HG03039 (cell line): Measurements from ENCODE around the gene HDAC4.
"Not testable (repeated sequence)": the region's sequence is repeated elsewhere in the genome, so short reads cannot be mapped to it uniquely, and the experiment has no call there.

ENCODE experiments used
- ATAC-seq: cut with Tn5 transposase; IDR thresholded peaks from one replicate; pipeline ENCODE4 v1.9.1; 2021; ENCODE audit warnings: mild to moderate bottlenecking, moderate library complexity; ENCODE audit not compliant: unreplicated experiment

Gene HDAC4

DNA sequence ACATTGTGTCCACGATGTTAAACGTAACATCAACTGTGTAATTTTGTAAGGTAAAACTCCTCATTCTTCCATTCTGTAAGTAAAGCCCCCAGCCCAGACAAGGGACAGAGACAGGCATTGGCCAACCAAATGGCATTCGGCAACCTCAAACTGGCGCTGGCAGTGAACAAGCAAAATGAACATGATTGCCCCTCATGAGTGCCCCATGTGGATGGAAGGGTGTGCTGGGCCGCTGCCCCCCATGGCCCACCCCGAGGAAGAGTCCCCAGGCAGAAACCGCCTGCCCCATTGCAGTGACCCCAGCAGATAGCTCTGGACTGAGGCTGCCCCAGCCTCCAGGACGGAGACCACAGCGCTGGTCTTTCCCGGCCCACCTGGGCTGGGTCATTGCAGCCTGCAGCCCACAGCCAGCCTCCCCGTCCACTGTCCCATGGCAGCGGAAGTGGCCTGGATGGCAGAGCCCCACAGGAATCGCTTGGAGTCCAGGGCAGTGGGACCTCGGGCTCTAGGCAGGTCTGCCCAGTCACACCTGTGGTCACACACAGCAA, 220.2 kb downstream of the HDAC4 start:
- ATAC-seq: no peak

DNA sequence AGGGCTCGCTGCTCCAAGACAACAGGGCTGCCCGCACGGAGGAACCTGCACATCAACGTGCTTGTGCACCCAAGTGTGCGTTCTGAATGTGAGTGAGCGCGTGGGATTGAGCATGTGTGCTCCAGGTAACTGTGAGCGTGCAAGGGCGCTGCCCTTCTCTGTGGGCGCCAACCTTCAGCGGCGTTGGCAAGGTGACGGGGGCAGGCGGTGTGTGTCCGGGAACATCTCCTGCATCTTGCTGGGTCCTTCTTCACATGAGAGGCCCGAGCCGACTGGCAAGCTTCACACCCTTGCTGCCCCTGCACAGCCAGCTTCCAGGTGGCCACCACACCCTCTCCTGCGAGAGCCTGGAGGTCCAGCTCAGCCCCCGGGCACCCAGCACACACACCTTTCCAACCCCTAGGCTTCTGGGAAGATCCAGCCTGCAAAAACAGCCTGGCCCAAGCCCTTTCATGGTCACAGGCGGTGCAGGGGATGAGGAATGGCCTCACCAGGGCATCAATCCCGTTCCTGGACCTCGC, 220.9 kb downstream of the HDAC4 start:
- ATAC-seq: no peak

DNA sequence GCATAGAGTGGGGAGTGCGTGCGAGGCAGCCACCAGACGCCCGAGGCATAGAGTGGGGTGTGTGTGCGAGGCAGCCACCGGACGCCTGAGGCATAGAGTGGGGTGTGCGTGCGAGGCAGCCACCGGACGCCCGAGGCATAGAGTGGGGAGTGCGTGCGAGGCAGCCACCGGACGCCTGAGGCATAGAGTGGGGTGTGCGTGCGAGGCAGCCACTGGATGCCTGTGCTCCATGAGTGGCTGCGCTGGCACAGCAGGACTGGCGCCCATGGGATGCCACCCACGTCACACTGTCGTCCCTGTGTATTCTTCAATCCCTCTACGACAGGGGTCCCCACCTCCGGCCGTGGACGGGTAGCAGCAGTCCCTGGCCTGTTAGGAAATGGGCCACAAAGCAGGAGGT, 221.9 kb downstream of the HDAC4 start:
- ATAC-seq: no peak

DNA sequence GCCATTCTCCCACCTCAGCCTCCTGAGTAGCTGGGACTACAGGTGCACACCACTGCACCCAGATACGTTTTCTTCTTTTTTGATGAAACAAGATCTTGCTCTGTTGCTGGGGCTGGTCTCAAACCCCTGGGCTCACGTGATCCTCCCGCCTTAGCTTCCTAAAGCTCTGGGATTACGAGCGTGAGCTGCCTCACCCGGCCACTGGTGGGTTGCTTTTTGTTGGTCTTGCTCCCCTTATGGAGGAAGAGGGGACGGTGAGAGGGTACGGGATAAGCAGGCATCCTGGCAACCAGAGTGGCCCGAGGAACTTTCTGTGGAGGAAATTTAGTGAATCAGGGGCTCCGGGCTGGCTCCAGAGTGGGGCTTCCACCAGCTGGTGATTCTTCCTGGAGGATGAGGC, 222.3 kb downstream of the HDAC4 start:
- no peak for ATAC-seq

DNA sequence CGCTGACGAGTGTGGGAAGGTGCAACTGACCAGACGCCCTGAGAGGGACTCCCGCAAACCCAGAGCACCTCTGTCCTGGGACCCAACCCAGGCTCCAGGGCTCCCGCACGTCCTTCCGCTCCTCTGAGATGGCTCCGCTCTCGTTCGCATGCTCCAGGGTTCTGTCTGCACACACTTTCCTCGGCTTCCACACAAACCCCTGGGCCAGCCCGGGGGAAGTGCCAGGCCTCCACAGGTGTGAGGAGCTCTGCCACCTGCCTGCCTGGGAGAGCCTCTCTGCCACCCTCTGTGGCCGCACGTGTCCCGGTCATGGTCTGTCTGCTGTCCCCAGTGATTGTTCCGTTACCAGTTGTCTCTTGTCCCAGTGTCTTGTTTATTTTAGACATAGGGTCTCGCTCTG, 222.9 kb downstream of the HDAC4 start:
- ATAC-seq: no peak

DNA sequence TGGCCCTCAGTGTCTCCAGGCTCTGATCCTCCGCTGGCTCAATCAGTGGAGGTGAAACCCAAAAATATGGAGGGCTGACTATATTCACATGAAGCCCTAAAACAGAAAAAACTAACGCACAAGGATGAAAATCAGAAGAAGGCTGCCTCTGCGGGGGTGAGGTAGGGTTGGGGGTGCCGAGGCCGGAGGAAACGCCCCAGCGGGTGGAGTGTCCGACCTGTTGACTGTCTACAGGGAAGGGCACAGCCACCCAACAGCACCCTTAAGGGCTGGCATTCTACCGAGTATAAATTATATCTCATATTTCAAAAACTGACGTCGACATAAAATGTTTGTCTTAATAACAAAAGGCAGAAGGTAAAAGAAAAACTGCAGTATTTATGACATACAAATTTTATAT, 223.5 kb downstream of the HDAC4 start:
- no peak for ATAC-seq

DNA sequence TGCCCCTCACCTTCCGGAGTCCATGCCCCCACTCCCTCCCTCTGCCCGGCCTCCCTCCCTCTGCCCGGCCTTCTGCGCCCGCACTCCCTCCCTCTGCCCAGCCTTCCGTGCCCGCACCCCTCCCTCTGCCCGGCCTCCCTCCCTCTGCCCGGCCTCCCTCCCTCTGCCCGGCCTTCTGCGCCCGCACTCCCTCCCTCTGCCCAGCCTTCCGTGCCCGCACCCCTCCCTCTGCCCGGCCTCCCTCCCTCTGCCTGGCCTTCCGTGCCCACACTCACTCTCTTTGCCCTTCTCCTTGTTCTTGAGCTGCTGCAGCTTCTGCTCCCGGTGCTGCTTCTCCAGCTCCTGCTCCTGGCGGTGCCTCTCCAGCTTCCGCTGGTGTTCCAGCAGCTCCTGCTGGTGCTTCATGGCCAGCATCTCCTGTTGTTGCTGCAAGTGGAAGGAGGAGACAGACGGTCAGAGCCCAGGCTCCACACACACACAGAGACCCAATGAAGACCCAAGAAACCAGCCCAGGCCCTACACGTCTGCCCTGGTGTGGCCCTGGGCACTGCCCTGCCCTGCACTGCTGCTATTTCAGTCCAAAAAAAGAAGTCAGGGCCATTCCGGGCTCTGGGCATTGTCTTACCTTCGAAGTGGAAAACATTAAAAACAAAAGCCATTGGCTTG, 224.5 kb downstream of the HDAC4 start:
- not testable (repeated sequence) for ATAC-seq

DNA sequence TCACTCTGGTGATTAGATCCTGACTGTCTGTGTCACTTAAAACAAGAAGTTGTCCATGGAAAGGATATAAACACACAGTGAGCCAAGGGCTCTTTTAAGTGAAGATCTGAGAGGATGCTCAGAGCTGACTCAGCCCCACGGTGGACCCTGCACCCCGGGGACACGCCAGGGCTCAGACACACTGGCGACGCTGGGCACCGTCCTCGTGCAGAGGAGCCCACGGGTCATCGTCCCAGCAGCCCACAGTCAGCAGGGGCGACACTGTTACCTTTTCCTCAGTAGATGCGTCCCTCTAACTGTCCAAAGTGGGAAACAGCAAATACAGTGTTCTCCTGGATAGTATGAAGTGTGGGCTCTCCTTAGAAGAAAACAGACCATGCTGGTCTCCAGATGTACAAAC, 225.6 kb downstream of the HDAC4 start:
- ATAC-seq: no peak

DNA sequence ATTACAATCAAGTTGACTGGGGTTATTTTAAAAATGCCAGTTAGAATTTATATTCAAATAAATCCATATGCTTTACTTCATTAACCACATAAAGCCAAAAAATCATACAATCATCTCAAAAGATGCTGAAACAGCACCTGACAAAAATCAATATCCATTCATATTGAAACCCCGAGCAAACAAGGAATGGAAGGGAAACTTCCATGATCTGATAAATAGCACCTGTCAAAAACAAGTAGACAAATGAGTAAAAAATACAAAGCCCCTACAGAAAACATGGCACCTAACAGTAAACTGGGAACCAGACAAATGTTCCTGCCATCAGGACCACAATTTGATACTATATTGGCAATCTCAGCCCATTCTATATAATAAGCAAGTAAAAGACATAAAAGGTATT, 227.5 kb downstream of the HDAC4 start:
- ATAC-seq: no peak

DNA sequence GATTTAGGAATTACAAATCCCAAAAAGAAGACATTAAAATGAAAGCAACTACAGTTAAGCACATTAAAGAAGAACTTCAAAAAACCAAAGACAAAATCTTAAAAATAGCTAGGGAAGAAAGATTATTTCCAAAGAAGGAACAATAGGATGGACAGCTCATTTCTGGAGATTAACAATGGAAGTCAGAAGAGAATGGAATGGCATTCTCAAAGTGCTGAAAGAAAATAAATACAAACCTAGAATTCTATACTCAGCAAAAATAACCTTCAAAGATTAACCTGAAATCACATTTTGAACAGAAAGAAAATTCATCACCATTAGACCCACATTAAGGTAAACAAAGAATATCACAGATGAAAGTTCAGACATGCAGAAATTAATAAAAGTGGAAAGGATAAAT, 229.2 kb downstream of the HDAC4 start:
- no peak for ATAC-seq

DNA sequence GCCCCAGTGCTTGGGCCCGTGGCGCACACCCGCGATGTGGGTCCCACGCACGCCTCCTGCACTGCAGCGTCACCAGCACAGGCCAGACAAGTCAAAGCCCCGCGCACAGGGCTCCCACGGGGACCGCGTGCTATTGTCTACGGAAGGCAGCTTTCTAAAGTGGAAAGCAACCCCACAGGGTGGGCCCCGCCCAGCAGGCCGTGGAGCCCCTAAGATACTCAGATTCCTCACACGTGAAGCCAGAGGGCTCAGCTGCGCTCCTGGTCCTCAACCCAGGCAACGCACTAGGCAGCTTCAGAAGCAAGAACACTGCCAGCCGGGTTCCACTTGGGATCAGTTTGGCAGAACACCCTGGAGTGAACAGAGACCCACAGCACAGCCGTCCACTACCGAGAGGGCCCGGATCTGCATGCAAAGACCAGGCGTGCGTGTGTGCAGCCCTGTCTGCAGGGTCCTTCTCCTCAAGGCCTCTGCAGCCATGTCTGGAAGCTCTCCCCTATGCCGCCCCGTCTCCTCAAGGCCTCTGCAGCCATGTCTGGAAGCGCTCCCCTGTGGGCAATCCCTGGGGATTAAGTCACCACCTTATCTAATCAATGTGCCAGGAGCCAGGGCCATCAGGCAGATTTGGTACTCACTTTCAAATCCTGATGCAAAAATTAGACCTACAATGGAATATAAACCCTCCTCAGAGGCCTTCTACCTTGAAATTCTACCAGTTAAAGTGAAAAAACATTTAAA, 231.3 kb downstream of the HDAC4 start:
- ATAC-seq: no peak

DNA sequence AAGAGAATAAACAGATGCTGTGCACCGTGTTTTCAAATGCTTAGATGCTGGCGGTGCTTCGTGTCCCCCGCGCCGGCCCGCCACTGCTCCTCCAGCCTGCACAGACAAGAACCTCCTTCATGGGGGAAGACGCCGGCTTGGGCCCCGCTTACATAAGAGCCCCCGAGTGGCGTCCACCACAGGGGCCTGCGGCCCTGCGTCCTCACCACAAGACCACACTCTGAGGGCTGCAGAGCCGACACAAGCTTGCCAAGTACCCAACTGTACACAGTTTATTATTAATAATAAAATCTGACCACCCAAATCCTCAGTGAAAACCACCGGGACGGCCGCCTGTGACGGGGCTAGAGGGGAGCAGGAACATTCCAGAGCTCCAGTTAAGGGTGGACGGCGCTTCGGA, 232.2 kb downstream of the HDAC4 start:
- ATAC-seq: no peak

DNA sequence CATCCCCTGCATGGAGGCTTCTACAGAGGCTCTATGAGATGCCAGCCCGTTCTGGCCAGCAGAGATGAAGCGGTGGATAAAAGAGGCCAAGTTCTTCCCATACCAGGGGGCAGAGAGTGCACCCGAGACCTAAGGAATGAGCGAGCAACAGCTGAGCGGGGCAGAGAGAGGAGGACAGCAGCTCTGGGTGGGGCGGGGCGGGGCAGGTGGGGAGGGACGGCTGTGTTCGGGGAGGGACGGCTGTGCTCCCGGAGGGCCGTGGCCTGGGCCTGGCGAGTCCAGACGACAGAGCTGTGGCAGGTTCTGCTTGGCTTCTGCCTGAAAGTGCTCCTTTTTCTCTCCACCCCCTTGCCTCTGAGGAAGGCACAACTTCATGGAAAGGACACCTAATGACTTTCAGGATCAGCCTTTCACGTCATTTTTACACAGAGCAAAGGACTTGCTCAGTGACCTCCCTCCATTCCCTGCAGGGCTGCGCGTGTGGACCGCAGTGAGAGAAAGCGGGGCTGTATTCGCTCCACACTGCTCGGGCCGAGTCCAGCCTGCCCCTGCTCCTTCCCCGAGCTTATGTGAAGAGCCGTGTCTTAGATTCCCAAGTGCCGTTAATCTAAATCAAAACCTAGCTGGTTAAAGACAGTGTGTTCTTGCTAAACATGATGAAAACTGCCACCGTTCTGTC, 232.9 kb downstream of the HDAC4 start:
- no peak for ATAC-seq

DNA sequence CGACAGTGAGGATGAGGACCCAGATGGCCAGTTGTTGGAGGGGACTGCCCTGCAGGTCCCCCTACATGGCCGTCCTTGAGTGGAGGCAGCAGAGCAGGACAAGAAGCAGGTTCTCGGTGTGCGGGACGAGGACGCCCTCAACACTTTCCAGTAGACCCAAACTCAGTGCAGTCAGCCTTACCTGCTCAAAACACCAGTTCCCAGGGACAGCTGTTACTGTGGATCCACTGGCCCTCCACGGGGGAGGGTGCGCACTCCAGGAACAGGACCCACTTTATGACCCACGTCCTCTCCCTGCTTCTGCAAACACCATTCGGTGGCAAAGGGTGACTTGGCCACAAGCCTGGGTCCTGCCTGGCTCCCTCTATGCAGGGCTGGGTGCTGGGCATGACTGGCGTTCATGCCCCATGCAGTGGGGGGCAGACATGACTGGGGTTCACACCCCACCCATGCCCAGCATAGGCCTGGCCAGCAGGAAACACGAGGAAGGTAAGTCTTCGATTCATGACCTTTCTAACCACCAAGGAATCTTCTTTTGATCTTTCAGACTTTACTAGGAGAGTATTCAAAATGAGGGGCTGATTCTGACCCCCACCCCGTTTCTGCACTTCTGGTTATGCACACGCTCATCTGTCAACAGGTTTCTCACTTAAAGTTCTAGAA, 233.7 kb downstream of the HDAC4 start:
- no peak for ATAC-seq

DNA sequence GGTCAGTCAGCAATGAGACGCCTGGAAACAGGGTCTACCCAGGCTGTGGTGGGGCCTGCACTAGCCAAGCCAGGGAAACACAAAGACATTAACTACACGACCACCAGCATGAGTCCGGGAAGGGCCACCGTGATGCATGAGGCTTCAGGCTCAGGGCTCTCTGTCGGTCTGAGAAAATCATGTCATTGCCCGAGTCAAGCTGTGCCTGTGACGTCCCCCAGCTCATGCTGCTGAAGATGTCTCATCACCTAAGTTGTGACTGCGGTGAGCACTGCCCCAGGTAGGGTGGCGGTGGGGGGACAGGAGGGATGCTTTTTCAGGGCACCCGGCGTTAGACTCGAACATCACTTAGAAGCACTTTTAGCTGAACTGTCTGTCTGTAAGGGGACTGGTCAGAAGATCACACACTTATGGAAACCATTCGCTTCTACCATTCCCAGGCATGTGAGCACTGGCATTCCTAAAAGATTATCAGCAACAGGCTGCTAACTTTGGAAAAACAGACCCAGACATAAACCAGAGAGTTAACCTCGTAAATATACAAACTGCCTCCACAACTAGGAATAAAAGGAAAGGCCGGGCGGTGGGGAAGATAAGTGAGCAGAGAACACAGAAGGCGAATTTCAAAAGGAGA, 234.5 kb downstream of the HDAC4 start:
- ATAC-seq: no peak

DNA sequence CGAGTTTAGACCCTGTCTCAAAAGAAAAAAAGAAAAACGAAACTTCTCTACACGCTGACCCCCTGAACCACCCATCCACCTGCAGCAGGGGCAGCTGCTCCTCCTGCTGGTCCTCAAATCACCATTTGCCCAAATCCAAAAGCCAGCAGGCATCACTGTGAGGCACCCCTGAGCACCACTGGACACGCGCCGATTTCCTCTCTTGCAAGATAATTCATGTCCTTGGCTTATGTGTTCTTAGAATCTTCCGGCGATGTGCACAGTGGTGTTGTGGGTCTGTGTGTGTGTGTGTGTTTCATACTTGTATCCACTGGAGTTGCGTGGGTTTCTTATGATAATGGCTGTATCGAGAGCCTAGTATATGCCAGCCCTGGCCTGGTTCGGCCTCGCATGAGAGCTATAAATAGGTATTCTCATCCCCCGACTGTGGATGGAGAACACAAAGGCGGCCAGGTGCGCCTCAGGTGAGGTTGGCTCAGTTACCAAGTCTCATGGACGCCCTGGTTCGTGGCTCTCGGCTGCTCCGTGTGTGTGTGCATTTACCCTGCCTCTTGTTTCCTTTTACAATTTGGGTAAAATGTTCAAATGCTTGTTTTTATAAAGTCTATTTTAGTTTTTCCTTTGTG, 235.5 kb downstream of the HDAC4 start:
- no peak for ATAC-seq

DNA sequence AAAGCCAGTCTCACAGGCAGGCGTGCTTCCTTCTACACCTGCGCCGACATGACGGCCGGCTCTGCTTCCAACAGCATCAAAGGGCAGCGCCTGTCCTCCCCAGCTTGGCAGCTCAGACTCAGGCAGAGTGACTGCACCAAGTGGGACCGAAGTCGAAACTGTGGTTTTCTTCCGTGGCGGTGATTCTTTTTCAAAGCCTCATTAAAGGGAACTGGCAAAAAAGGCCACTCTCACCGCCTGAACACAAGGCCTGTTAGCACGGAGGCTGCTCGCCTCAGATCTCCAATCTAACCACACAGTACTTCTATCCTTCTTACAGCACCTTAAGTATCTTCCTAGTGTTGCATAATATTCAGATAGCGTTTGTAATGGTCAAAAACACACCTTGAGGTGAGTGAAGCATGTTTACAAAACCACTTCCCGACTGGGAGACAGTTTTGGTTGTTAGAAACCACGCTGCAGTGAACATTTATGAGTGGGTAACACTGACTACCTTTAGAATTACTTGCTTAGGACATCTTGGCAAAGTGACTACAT, 236.4 kb downstream of the HDAC4 start:
- ATAC-seq: no peak

DNA sequence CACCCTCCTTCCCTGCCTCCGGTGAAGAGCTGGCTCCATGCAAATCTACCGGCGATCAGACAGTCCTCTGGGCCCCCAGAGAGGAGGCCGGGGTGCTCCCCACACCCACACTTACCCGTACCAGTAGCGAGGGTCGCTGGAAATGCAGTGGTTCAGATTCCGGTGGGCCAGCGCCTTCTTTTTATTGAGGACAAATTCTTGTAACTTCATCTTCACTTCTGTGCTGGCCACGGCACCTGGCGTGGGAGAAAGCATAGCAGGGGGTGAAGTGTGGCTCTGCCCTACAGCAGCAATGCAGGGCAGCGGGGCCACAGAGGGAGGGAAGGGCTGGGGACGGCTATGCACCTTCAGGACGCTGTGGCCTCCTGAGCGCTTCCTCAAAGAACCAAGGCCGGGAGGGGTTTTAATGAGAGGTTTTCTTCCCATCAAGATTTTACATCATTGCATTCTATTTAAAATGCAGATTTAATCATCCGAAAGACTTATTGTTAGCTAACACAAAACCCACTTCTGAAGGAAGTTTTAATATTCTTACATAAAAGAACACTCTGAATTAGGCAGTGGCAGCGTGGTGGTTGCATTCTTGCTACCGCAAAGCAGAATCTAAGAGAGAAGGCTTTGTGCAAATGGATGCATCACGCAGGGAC, 237.0 kb downstream of the HDAC4 start:
- ATAC-seq: no peak

DNA sequence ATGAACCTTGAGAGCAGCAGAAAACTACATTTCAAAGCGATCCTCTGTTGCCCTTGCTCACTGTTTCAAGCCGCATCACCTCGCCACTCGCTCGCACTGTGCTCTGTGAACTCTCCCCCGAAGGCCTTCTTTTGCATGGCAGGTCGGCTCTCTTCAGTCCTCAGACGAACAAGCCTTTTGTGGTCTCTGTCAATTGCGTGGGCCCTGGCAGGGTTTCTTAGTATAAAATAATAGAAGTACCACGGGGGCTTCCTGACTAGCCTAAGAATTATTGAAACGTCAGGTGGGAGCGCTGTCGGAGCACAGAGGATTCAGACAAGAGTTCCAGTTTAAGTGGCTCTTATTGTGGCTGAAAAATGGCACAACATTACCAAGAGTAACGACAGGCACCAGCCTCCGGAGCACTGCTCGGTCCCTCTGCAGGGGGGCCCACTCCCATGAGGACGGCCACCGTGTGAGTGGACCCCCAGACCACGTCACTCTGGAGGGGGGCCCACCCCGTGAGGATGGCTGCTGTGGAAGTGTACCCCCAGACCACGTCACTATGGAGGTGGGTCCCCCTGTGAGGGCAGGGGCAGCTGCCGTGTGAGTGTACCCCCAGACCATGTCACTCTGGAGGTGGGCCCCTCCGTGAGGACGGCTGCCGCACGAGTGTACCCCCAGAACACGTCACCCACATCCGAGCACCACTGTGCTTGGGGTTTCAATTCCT, 237.7 kb downstream of the HDAC4 start:
- ATAC-seq: no peak
